GM23338 (cell line): Measurements from ENCODE around the gene AGBL4. TPM values are rescaled to one million over a fixed set of nuclear protein-coding genes. Genes with fewer than 3 reads are reported as not detected.

Source experiments
- ATAC-seq: fragments of 200-7000 bp; cut with Tn5 transposase; 3 replicates; pipeline ENCODE4 v1.9.1; 2020
- DNase-seq: peaks from one replicate; pipeline ENCODE4 v3.0.0-alpha.2; 2015; ENCODE audit warnings: low spot score
- H2AFZ ChIP-seq: fragments of 200-600 bp; sonication (generic); 2 replicates; pipeline ENCODE4 v1.8.0; 2016; ENCODE audit warnings: antibody characterized with exemption, mild to moderate bottlenecking, moderate library complexity
- H3F3A ChIP-seq: fragments of 200-600 bp; sonication (generic); replicated peaks from 2 replicates; pipeline ENCODE4 v1.8.0; 2017; ENCODE audit warnings: antibody characterized with exemption, mixed run types, low read depth
- H3K27ac ChIP-seq: fragments of 200-600 bp; sonication (generic); 2 replicates; pipeline ENCODE4 v1.6.1; 2016; ENCODE audit warnings: low read depth
- H3K27me3 ChIP-seq: fragments of 200-600 bp; sonication (generic); 2 replicates; pipeline ENCODE4 v1.8.0; 2016; ENCODE audit warnings: mild to moderate bottlenecking, mixed run types, moderate library complexity; ENCODE audit not compliant: insufficient read depth
- H3K36me3 ChIP-seq: fragments of 200-600 bp; sonication (generic); 2 replicates; pipeline ENCODE4 v1.8.0; 2016; ENCODE audit warnings: mild to moderate bottlenecking; ENCODE audit not compliant: insufficient read depth
- H3K4me1 ChIP-seq: fragments of 200-600 bp; sonication (generic); 2 replicates; pipeline ENCODE4 v1.8.0; 2016; ENCODE audit warnings: mild to moderate bottlenecking, moderate library complexity; ENCODE audit not compliant: insufficient read depth
- H3K4me2 ChIP-seq: fragments of 200-600 bp; sonication (generic); 2 replicates; pipeline ENCODE4 v1.7.1; 2017; ENCODE audit warnings: mixed run types
- H3K4me3 ChIP-seq: fragments of 200-600 bp; sonication (generic); 2 replicates; pipeline ENCODE4 v1.6.1; 2016; ENCODE audit warnings: mixed run types
- H3K79me2 ChIP-seq: fragments of 200-600 bp; sonication (generic); replicated peaks from 2 replicates; pipeline ENCODE4 v1.8.0; 2017; ENCODE audit warnings: mild to moderate bottlenecking; ENCODE audit not compliant: insufficient read depth
- H3K9me2 ChIP-seq: fragments of 200-600 bp; sonication (generic); 2 replicates; pipeline ENCODE4 v1.8.0; 2017; ENCODE audit not compliant: insufficient read depth
- H4K20me1 ChIP-seq: fragments of 200-600 bp; sonication (generic); replicated peaks from 2 replicates; pipeline ENCODE4 v1.8.0; 2017; ENCODE audit warnings: mild to moderate bottlenecking; ENCODE audit not compliant: insufficient read depth
- H3K27ac Mint-ChIP-seq: 2 replicates; pipeline ENCODE4 v1.8.0; 2020; ENCODE audit warnings: inconsistent platforms, mild to moderate bottlenecking, moderate library complexity, mixed read lengths
- H3K27me3 Mint-ChIP-seq: 3 replicates; pipeline ENCODE4 v1.8.0; 2022; ENCODE audit warnings: low read depth, mild to moderate bottlenecking, moderate library complexity, mixed read lengths, inconsistent platforms; ENCODE audit not compliant: insufficient read depth, poor library complexity
- H3K36me3 Mint-ChIP-seq: 3 replicates; pipeline ENCODE4 v1.8.0; 2021; ENCODE audit warnings: low read depth, mild to moderate bottlenecking, inconsistent platforms, moderate library complexity, mixed read lengths
- H3K4me1 Mint-ChIP-seq: 3 replicates; pipeline ENCODE4 v1.8.0; 2020; ENCODE audit warnings: mild to moderate bottlenecking, inconsistent platforms, mixed read lengths
- H3K4me3 Mint-ChIP-seq: 3 replicates; pipeline ENCODE4 v1.8.0; 2021; ENCODE audit warnings: moderate library complexity, mild to moderate bottlenecking, inconsistent platforms, mixed read lengths
- H3K9me3 Mint-ChIP-seq: 3 replicates; pipeline ENCODE4 v1.8.0; 2020; ENCODE audit warnings: moderate library complexity, mild to moderate bottlenecking, inconsistent platforms, mixed read lengths
- CREB1 ChIP-seq: fragments of 250-450 bp; sonication (Bioruptor Pico); IDR thresholded peaks from 2 replicates; pipeline ENCODE4 v1.5.0; 2020; ENCODE audit warnings: low read depth, mild to moderate bottlenecking, moderate library complexity
- CTCF ChIP-seq, 2 experiments: fragments of 200-600 bp in 1 of 2; sonication (generic) in 1 of 2; conservative IDR thresholded peaks; 2 replicates each; pipeline versions ENCODE4 v1.5.1 to v1.6.1; 2016 to 2017; ENCODE audit warnings: antibody characterized with exemption in 2 of 2, low read depth in 2 of 2, mild to moderate bottlenecking in 2 of 2, moderate library complexity in 1 of 2
- EZH2 ChIP-seq: fragments of 200-600 bp; sonication (generic); IDR thresholded peaks from one replicate; pipeline ENCODE4 v1.8.0; 2017; ENCODE audit warnings: antibody characterized with exemption, mild to moderate bottlenecking, low read depth; ENCODE audit not compliant: unreplicated experiment
- EZH2phosphoT487 ChIP-seq: fragments of 200-600 bp; sonication (generic); IDR thresholded peaks from one replicate; pipeline ENCODE4 v1.8.1; 2018; ENCODE audit warnings: antibody characterized with exemption; ENCODE audit not compliant: unreplicated experiment
- JUNB ChIP-seq: IDR thresholded peaks from one replicate; pipeline ENCODE4 v1.6.1; 2016; ENCODE audit warnings: antibody characterized with exemption; ENCODE audit not compliant: unreplicated experiment
- NANOG ChIP-seq: IDR thresholded peaks from 2 replicates; pipeline ENCODE4 v1.6.1; 2016; ENCODE audit warnings: antibody characterized with exemption, borderline replicate concordance
- POLR2AphosphoS5 ChIP-seq: IDR thresholded peaks from 2 replicates; pipeline ENCODE4 v1.6.1; 2016; ENCODE audit warnings: antibody characterized with exemption, low read depth
- STAT1 ChIP-seq: IDR thresholded peaks from one replicate; pipeline ENCODE4 v1.6.1; 2016; ENCODE audit warnings: antibody characterized with exemption; ENCODE audit not compliant: unreplicated experiment
- ZNF114 ChIP-seq: fragments of 250-450 bp; sonication (Bioruptor Pico); IDR thresholded peaks from 2 replicates; pipeline ENCODE4 v1.5.0; 2020; ENCODE audit warnings: mild to moderate bottlenecking, moderate library complexity
- ZNF331 ChIP-seq: fragments of 250-450 bp; sonication (Bioruptor Pico); IDR thresholded peaks from 2 replicates; pipeline ENCODE4 v1.5.0; 2020; ENCODE audit warnings: low read depth, mild to moderate bottlenecking, moderate library complexity
- ZNF462 ChIP-seq: fragments of 250-450 bp; sonication (Bioruptor Pico); IDR thresholded peaks from 2 replicates; pipeline ENCODE4 v1.5.0; 2020; ENCODE audit warnings: mild to moderate bottlenecking, moderate library complexity
- polyA plus RNA-seq: library from polyadenylated mRNA; unstranded; fragments of >200 nt; fragmentation: Nextera tagmentation; extraction: Ambion mirVana; gene quantifications from 2 replicates; pipeline ENCODE4 v1.2.1, GENCODE V29; 2016
- total RNA-seq: library from RNA; depleted of rRNA; stranded (reverse); fragments of >200 nt; shearing (Covaris generic); gene quantifications from 2 replicates; pipeline ENCODE4 v1.2.3, GENCODE V29; 2014
- TF ChIP-seq, protein P1 (sequence below): IDR thresholded peaks from 2 replicates; pipeline ENCODE4 v1.6.1; 2016; ENCODE audit warnings: antibody characterized with exemption
- TF ChIP-seq, protein P2 (sequence below): IDR thresholded peaks from one replicate; pipeline ENCODE4 v1.6.1; 2018; ENCODE audit warnings: antibody characterized with exemption; ENCODE audit not compliant: unreplicated experiment

The AGBL4 gene
- total and polyA plus RNA-seq, 2 experiments from 2014 or later = 0.91 to 1.5 TPM

- H3K36me3 ChIP-seq = no peaks in the 10 kb centered on the region
- no peaks in the 10 kb centered on the region for H3K4me1 ChIP-seq
- no peak overlapping the region for H3K27ac ChIP-seq
- no peaks in the 10 kb centered on the region for H3K27me3 Mint-ChIP-seq
- H3K9me3 Mint-ChIP-seq = peaks cover 89% of the 10 kb centered on the region
- no peaks in the 10 kb centered on the region for H3K9me2 ChIP-seq
- H3K4me2 ChIP-seq = no peak overlapping the region
- no peak overlapping the region for H3K4me3 ChIP-seq
- DNase-seq = no peak
- H3K79me2 ChIP-seq = no peaks in the 10 kb centered on the region
- no peak overlapping the region for H3K4me3 Mint-ChIP-seq
- H2AFZ ChIP-seq = no peak overlapping the region
- no peaks in the 10 kb centered on the region for H4K20me1 ChIP-seq
- no peak for ATAC-seq
- no peak overlapping the region for H3K27ac Mint-ChIP-seq
- peaks cover 15% of the 10 kb centered on the region for H3K36me3 Mint-ChIP-seq
- no peaks in the 10 kb centered on the region for H3F3A ChIP-seq
- TF ChIP-seq CTCF (conservative IDR thresholded peaks at IDR 0.05; ENCODE audit: low read depth in 2 of 2) (no peak), EZH2phosphoT487 (no peak), JUNB (no peak), ZNF462 (no peak), ZNF331 (CRISPR knock-in tag) (no peak), NANOG (no peak), POLR2AphosphoS5 (no peak), CREB1 (CRISPR knock-in tag) (no peak), EZH2 (no peak), ZNF114 (CRISPR knock-in tag) (no peak), STAT1 (no peak)
- TF ChIP-seq, protein P1, sequence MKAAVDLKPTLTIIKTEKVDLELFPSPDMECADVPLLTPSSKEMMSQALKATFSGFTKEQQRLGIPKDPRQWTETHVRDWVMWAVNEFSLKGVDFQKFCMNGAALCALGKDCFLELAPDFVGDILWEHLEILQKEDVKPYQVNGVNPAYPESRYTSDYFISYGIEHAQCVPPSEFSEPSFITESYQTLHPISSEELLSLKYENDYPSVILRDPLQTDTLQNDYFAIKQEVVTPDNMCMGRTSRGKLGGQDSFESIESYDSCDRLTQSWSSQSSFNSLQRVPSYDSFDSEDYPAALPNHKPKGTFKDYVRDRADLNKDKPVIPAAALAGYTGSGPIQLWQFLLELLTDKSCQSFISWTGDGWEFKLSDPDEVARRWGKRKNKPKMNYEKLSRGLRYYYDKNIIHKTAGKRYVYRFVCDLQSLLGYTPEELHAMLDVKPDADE = no peak
- TF ChIP-seq, protein P2, sequence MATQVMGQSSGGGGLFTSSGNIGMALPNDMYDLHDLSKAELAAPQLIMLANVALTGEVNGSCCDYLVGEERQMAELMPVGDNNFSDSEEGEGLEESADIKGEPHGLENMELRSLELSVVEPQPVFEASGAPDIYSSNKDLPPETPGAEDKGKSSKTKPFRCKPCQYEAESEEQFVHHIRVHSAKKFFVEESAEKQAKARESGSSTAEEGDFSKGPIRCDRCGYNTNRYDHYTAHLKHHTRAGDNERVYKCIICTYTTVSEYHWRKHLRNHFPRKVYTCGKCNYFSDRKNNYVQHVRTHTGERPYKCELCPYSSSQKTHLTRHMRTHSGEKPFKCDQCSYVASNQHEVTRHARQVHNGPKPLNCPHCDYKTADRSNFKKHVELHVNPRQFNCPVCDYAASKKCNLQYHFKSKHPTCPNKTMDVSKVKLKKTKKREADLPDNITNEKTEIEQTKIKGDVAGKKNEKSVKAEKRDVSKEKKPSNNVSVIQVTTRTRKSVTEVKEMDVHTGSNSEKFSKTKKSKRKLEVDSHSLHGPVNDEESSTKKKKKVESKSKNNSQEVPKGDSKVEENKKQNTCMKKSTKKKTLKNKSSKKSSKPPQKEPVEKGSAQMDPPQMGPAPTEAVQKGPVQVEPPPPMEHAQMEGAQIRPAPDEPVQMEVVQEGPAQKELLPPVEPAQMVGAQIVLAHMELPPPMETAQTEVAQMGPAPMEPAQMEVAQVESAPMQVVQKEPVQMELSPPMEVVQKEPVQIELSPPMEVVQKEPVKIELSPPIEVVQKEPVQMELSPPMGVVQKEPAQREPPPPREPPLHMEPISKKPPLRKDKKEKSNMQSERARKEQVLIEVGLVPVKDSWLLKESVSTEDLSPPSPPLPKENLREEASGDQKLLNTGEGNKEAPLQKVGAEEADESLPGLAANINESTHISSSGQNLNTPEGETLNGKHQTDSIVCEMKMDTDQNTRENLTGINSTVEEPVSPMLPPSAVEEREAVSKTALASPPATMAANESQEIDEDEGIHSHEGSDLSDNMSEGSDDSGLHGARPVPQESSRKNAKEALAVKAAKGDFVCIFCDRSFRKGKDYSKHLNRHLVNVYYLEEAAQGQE = no peak
- H3K27me3 ChIP-seq = no peaks in the 10 kb centered on the region
- H3K4me1 Mint-ChIP-seq = no peaks in the 10 kb centered on the region
Measured at GRCh38 chr1:49622877-49623276, 400.9 kb downstream of the AGBL4 start.
